Uterus (tissue), 2 donors: Measurements from ENCODE around the gene UBN1.

Experiments used
- POLR2A ChIP-seq, 2 donors: fragments of 450-650 bp; IDR thresholded peaks; one replicate each; pipeline ENCODE4 v1.6.1; 2016; ENCODE audit warnings: antibody characterized with exemption in 2 of 2, mild to moderate bottlenecking in 1 of 2, moderate library complexity in 1 of 2
- TF ChIP-seq, protein P1 (sequence below), 4 experiments: fragments of 200-600 bp in 2 of 4; fragments of 450-650 bp in 2 of 4; sonication (generic) in 2 of 4; IDR thresholded peaks; one replicate each; pipeline ENCODE4 v1.5.1; 2016 to 2019; ENCODE audit warnings: antibody characterized with exemption in 4 of 4, mild to moderate bottlenecking in 2 of 4, moderate library complexity in 1 of 4

DNA sequence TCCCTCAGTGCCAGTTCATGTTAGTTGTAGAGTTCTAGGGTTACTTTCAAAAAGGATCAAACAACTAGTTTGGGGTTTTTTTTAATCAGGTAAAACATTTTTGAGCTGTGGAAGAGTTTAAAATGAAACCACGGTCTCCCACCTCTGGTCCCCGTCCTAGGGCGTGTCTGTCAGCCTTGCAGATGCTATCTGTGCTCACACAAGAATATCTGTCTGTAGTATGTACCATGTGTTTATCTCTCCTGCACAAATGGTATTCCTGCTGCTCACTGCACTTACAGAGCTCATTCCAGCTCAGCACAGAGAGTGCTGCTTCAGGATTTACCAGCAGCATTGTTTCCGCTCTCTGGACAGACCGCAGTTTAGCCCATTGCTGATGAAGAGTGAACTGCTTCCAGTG is 38.9 kb downstream of the UBN1 start:
- TF ChIP-seq, protein P1, sequence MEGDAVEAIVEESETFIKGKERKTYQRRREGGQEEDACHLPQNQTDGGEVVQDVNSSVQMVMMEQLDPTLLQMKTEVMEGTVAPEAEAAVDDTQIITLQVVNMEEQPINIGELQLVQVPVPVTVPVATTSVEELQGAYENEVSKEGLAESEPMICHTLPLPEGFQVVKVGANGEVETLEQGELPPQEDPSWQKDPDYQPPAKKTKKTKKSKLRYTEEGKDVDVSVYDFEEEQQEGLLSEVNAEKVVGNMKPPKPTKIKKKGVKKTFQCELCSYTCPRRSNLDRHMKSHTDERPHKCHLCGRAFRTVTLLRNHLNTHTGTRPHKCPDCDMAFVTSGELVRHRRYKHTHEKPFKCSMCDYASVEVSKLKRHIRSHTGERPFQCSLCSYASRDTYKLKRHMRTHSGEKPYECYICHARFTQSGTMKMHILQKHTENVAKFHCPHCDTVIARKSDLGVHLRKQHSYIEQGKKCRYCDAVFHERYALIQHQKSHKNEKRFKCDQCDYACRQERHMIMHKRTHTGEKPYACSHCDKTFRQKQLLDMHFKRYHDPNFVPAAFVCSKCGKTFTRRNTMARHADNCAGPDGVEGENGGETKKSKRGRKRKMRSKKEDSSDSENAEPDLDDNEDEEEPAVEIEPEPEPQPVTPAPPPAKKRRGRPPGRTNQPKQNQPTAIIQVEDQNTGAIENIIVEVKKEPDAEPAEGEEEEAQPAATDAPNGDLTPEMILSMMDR (IDR thresholded peaks at IDR 0.05) = no peak
- no peak for TF ChIP-seq POLR2A (IDR thresholded peaks at IDR 0.05)
